GM12878 (cell line): ENCODE data around the gene KATNB1. TPM values are rescaled to one million over a fixed set of nuclear protein-coding genes. Genes with fewer than 3 reads are reported as not detected.

Source experiments
- ATAC-seq: fragments of 200-7000 bp; cut with Tn5 transposase; 3 replicates; pipeline ENCODE4 v1.9.1; 2020; ENCODE audit warnings: mild to moderate bottlenecking, moderate library complexity
- BruUV-seq: library from RNA; stranded (reverse); fragments of 400-500 nt; replicated peaks from 2 replicates; lab custom pipeline; 2021; lab: Mats Ljungman, UMichigan
- CTCF ChIA-PET: fragments of 300-600 bp; sonication (Branson Sonifier 250); formaldehyde crosslinking; extraction: SDS; loops from one replicate; lab custom pipeline; 2021; ENCODE audit warnings: inconsistent platforms; lab: Yijun Ruan, JAX
- POLR2A ChIA-PET: fragments of 350-600 bp; formaldehyde crosslinking; extraction: SDS; loops from one replicate; lab custom pipeline; 2021; ENCODE audit warnings: inconsistent platforms; lab: Charles Lee
- RAD21 ChIA-PET: fragments of 300-600 bp; sonication (Branson Sonifier 250); formaldehyde crosslinking; loops from one replicate; lab custom pipeline; 2023; ENCODE audit warnings: antibody characterized with exemption; ENCODE audit not compliant: unreplicated experiment; lab: Charles Lee
- SMC1A ChIA-PET: fragments of 300-600 bp; sonication (Branson Sonifier 250); formaldehyde crosslinking; loops from one replicate; lab custom pipeline; 2023; ENCODE audit not compliant: unreplicated experiment, uncharacterized antibody; lab: Charles Lee
- DNase-seq: peaks from one replicate; pipeline ENCODE4 v3.0.0-alpha.2; 2011; ENCODE audit warnings: low read depth, low spot score
- FAIRE-seq: peaks from 3 replicates; lab custom pipeline; 2011; peaks lifted over from hg19 to GRCh38; lab: Jason Lieb, UNC
- H2AFZ ChIP-seq: 2 replicates; pipeline ENCODE4 v1.6.0; 2011; ENCODE audit warnings: low read depth, low read length, control low read depth; ENCODE audit not compliant: control insufficient read depth
- H3K27ac ChIP-seq: 2 replicates; pipeline ENCODE4 v1.5.1; 2011; ENCODE audit warnings: control low read depth; ENCODE audit not compliant: control insufficient read depth, insufficient read depth
- H3K27me3 ChIP-seq, 2 experiments: replicated peaks in 1 of 2; 2 replicates each; pipeline versions ENCODE4 v1.6.0 to v1.6.1; 2011; ENCODE audit warnings: low read length in 1 of 2; ENCODE audit not compliant: control insufficient read depth in 2 of 2, insufficient read depth in 2 of 2
- H3K36me3 ChIP-seq, 2 experiments: 2 replicates each; pipeline ENCODE4 v1.5.1; 2011; ENCODE audit warnings: low read length in 1 of 2; ENCODE audit not compliant: control insufficient read depth in 2 of 2, insufficient read depth in 2 of 2
- H3K4me1 ChIP-seq: 2 replicates; pipeline ENCODE4 v1.6.1; 2011; ENCODE audit warnings: mild to moderate bottlenecking, low read length, moderate library complexity, mixed read lengths; ENCODE audit not compliant: control insufficient read depth, insufficient read depth
- H3K4me2 ChIP-seq: 2 replicates; pipeline ENCODE4 v1.6.0; 2011; ENCODE audit warnings: control low read depth; ENCODE audit not compliant: control insufficient read depth, insufficient read depth
- H3K4me3 ChIP-seq: fragments of 200-600 bp; sonication (generic); 2 replicates; pipeline ENCODE4 v1.5.1; 2016
- H3K79me2 ChIP-seq: 2 replicates; pipeline ENCODE4 v1.6.0; 2011; ENCODE audit warnings: low read length; ENCODE audit not compliant: control insufficient read depth, insufficient read depth
- H3K9ac ChIP-seq: 2 replicates; pipeline ENCODE4 v1.8.0; 2011; ENCODE audit warnings: low read length, control low read depth, mixed read lengths; ENCODE audit not compliant: control insufficient read depth, insufficient read depth
- H3K9me3 ChIP-seq: replicated peaks from 3 replicates; pipeline ENCODE4 v1.5.1; 2011; ENCODE audit warnings: mild to moderate bottlenecking, low read length; ENCODE audit not compliant: control insufficient read depth, insufficient read depth
- H4K20me1 ChIP-seq: 2 replicates; pipeline ENCODE4 v1.6.0; 2011; ENCODE audit not compliant: control insufficient read depth, insufficient read depth
- ETV6 ChIP-seq, 2 experiments: fragments of 450-650 bp in 1 of 2; IDR thresholded peaks in 1 of 2; conservative IDR thresholded peaks in 1 of 2; 2 replicates each; pipeline ENCODE4 v1.6.1; 2014; ENCODE audit warnings: antibody characterized with exemption in 1 of 2, borderline replicate concordance in 1 of 2, low read depth in 1 of 2, mild to moderate bottlenecking in 1 of 2, moderate library complexity in 1 of 2
- JUND ChIP-seq: IDR thresholded peaks from 2 replicates; pipeline ENCODE4 v1.6.1; 2012; ENCODE audit warnings: low read depth, mild to moderate bottlenecking, low read length, improper control_type of control experiment, moderate library complexity
- MLLT1 ChIP-seq: fragments of 450-650 bp; IDR thresholded peaks from 2 replicates; pipeline ENCODE4 v1.6.1; 2016; ENCODE audit warnings: mild to moderate bottlenecking
- NKRF ChIP-seq: fragments of 450-650 bp; conservative IDR thresholded peaks from 2 replicates; pipeline ENCODE4 v1.6.1; 2017; ENCODE audit warnings: mild to moderate bottlenecking, moderate library complexity
- TBL1XR1 ChIP-seq: IDR thresholded peaks from 2 replicates; pipeline ENCODE4 v1.6.1; 2012; ENCODE audit warnings: low read depth, low read length, improper control_type of control experiment
- TCF3 ChIP-seq: IDR thresholded peaks from 2 replicates; pipeline ENCODE4 v1.6.1; 2012; ENCODE audit warnings: low read depth, mild to moderate bottlenecking, low read length, borderline replicate concordance; ENCODE audit not compliant: insufficient read depth
- WGBS: methylation state at CpG from one replicate; pipeline ENCODE4 v1.1.6; 2016; ENCODE audit warnings: low lambda C conversion rate; ENCODE audit not compliant: insufficient replicate concordance, insufficient coverage; ENCODE audit errors: missing lambda C conversion rate; 5-methylcytosine and 5-hydroxymethylcytosine counted together
- in situ Hi-C: fragments of 300-500 bp; cut with MboI; formaldehyde crosslinking; loops from 9 replicates; pipeline ENCODE4 v1.14.3; 2018; ENCODE audit warnings: mixed read lengths
- intact Hi-C: fragments of 100-400 bp; cut with micrococcal nuclease; formaldehyde crosslinking; loops from one replicate; pipeline ENCODE4 v1.14.2; 2022; ENCODE audit not compliant: unreplicated experiment
- polyA plus RNA-seq, 11 experiments: library from polyadenylated mRNA; depleted of rRNA in 4 of 11; unstranded in 6 of 11; stranded (reverse) in 5 of 11; fragments of >200 nt; fragmentation: Nextera tagmentation in 4 of 11; fragmentation: Illumina TruSeq in 1 of 11; extraction: Ambion mirVana in 4 of 11; extraction: Trizol in 1 of 11; gene quantifications; 1 replicate in 1 of 11; 2 replicates in 10 of 11; pipeline versions ENCODE4 v1.2.1 to v1.2.3, GENCODE V29; 2011 to 2016; ENCODE audit warnings: inconsistent platforms in 2 of 11, missing spikeins in 2 of 11, low read depth in 1 of 11
- total RNA-seq, 4 experiments: library from RNA; depleted of rRNA in 3 of 4; stranded (reverse); fragments of >200 nt in 3 of 4; fragmentation: Illumina TruSeq in 1 of 4; extraction: Trizol in 1 of 4; gene quantifications; 2 replicates each; pipeline versions ENCODE4 v1.2.1 to v1.2.3, GENCODE V29; 2013 to 2021

KATNB1 gene
- total and polyA plus RNA-seq, 10 of the 15 experiments (the other 5 are each of a cell fraction or from before 2014, with no cell fraction given): 0.71 to 46.5 (median 19.5) TPM

- 82% methylated on average over 23 of the region's 24 CpGs for WGBS
- ChIA-PET RAD21 (interaction anchor here (1.5 kb wide), 1 partner anchor 107 kb away, joined by 3 read pairs; no protein-coding TSS in a partner anchor), CTCF (interaction anchor here (1.0 to 1.5 kb wide), 2 partner anchors 13 to 101 kb away, joined by 4 read pairs; no protein-coding TSS in a partner anchor), POLR2A (no interaction called here), SMC1A (no interaction called here)
- no peak for TF ChIP-seq TCF3
- TF ChIP-seq TBL1XR1: no peak
- TF ChIP-seq NKRF: no peak
- TF ChIP-seq MLLT1: no peak
- no peak for TF ChIP-seq ETV6 (conservative IDR thresholded peaks at IDR 0.05 in 1 of 2, IDR thresholded peaks at IDR 0.05 in 1 of 2; ENCODE audit: borderline replicate concordance in 1 of 2, low read depth in 1 of 2)
- no peak for TF ChIP-seq JUND
- Histone ChIP-seq H3K9me3 (no peaks in the 10 kb centered on the region), H4K20me1 (no peaks in the 10 kb centered on the region), H3K4me3 (no peak overlapping the region), H3K79me2 (no peaks in the 10 kb centered on the region), H2AFZ (no peak overlapping the region), H3K9ac (no peak overlapping the region), H3K36me3 (no peaks in the 10 kb centered on the region; a peak in 1 of 4 replicates), H3K27me3 (no peaks in the 10 kb centered on the region), H3K27ac (no peak overlapping the region), H3K4me1 (no peaks in the 10 kb centered on the region), H3K4me2 (no peak overlapping the region)
- no TSS peak for BruUV-seq
- ATAC-seq: no peak
- no peak for DNase-seq
- intact Hi-C loops: loop anchor here (5.0 kb wide), 1 partner anchor 107 kb away; no protein-coding TSS in a partner anchor
- FAIRE-seq: no peak
- in situ Hi-C loops: loop anchor here (5.0 kb wide), 1 partner anchor 247 kb away; the partner anchor contains the start of genes USB1 and ZNF319
Measured at GRCh38 chr16:57755061-57755684, 19.6 kb downstream of the KATNB1 start.
